ENCODE results near the gene HSD17B8. TPM values are rescaled to one million over a fixed set of nuclear protein-coding genes. Genes with fewer than 3 reads are reported as not detected.

Gene HSD17B8
- total and polyA plus RNA-seq, 2 experiments from 2014 or later: 4.3 to 8.9 TPM

DNA sequence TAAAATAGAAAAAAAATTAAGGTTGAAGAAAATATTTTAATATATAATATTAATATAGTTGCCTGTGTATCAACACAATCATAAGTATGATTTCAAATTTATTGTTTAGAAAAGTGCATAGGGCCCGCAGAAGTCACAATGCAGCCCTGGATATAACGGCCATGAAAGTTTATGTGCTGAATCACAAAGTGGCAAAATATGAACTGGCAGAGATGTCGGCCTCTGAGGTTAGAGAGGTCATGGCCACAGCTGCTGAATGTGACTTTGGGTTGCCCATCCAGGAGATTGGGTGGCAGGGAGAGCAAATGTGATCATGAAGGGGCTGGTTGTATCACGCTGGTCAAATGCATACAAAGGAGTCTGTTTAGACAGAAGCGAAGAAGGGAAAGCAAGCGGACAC lies 47.9 kb upstream of the HSD17B8 start (continued):
- TF ChIP-seq, protein P1, sequence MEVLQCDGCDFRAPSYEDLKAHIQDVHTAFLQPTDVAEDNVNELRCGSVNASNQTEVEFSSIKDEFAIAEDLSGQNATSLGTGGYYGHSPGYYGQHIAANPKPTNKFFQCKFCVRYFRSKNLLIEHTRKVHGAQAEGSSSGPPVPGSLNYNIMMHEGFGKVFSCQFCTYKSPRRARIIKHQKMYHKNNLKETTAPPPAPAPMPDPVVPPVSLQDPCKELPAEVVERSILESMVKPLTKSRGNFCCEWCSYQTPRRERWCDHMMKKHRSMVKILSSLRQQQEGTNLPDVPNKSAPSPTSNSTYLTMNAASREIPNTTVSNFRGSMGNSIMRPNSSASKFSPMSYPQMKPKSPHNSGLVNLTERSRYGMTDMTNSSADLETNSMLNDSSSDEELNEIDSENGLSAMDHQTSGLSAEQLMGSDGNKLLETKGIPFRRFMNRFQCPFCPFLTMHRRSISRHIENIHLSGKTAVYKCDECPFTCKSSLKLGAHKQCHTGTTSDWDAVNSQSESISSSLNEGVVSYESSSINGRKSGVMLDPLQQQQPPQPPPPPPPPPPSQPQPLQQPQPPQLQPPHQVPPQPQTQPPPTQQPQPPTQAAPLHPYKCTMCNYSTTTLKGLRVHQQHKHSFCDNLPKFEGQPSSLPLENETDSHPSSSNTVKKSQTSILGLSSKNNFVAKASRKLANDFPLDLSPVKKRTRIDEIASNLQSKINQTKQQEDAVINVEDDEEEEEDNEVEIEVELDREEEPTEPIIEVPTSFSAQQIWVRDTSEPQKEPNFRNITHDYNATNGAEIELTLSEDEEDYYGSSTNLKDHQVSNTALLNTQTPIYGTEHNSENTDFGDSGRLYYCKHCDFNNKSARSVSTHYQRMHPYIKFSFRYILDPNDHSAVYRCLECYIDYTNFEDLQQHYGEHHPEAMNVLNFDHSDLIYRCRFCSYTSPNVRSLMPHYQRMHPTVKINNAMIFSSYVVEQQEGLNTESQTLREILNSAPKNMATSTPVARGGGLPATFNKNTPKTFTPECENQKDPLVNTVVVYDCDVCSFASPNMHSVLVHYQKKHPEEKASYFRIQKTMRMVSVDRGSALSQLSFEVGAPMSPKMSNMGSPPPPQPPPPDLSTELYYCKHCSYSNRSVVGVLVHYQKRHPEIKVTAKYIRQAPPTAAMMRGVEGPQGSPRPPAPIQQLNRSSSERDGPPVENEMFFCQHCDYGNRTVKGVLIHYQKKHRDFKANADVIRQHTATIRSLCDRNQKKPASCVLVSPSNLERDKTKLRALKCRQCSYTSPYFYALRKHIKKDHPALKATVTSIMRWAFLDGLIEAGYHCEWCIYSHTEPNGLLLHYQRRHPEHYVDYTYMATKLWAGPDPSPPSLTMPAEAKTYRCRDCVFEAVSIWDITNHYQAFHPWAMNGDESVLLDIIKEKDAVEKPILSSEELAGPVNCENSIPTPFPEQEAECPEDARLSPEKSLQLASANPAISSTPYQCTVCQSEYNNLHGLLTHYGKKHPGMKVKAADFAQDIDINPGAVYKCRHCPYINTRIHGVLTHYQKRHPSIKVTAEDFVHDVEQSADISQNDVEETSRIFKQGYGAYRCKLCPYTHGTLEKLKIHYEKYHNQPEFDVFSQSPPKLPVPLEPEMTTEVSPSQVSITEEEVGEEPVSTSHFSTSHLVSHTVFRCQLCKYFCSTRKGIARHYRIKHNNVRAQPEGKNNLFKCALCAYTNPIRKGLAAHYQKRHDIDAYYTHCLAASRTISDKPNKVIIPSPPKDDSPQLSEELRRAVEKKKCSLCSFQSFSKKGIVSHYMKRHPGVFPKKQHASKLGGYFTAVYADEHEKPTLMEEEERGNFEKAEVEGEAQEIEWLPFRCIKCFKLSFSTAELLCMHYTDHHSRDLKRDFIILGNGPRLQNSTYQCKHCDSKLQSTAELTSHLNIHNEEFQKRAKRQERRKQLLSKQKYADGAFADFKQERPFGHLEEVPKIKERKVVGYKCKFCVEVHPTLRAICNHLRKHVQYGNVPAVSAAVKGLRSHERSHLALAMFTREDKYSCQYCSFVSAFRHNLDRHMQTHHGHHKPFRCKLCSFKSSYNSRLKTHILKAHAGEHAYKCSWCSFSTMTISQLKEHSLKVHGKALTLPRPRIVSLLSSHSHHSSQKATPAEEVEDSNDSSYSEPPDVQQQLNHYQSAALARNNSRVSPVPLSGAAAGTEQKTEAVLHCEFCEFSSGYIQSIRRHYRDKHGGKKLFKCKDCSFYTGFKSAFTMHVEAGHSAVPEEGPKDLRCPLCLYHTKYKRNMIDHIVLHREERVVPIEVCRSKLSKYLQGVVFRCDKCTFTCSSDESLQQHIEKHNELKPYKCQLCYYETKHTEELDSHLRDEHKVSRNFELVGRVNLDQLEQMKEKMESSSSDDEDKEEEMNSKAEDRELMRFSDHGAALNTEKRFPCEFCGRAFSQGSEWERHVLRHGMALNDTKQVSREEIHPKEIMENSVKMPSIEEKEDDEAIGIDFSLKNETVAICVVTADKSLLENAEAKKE (CRISPR knock-in tag; IDR thresholded peaks at IDR 0.05): no peak
- TF ChIP-seq ZNF114 (CRISPR knock-in tag; IDR thresholded peaks at IDR 0.05) (no peak), STAT1 (IDR thresholded peaks at IDR 0.05; ENCODE audit: unreplicated experiment) (no peak)

DNA sequence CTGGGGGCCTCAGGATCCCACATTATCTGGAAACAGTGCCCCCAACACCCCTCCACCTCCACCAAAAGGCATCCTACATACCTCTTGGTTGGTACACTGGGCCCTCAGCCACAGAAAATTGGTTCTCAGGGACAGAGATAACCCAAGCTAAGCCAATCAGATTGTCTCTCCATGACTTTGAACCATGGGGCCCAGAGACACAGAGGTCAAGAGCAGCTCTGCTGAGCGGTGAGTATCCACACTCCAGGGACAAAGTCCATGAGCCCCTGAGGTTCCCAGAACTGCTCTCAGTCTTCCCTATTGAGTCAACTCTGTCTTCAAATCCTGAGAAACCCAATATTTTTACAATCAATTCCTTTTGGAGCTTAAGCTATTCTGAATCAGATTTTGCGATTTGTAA lies 47.5 kb upstream of the HSD17B8 start:
- H2AFZ ChIP-seq: no peak overlapping the region
- ATAC-seq (no peak), DNase-seq (ENCODE audit: low spot score) (no peak)
- H3K4me3 ChIP-seq: no peak overlapping the region
- no peaks in the 10 kb centered on the region for H3K9me2 ChIP-seq (ENCODE audit: insufficient read depth)
- H3K27ac ChIP-seq (ENCODE audit: low read depth): no peak overlapping the region
- no peaks in the 10 kb centered on the region for H3K36me3 ChIP-seq (ENCODE audit: insufficient read depth)
- peaks cover 7% of the 10 kb centered on the region for H3K4me1 ChIP-seq (ENCODE audit: insufficient read depth)
- Mint-ChIP-seq H3K27me3 (ENCODE audit: insufficient read depth, low read depth, poor library complexity) (peaks cover 13% of the 10 kb centered on the region), H3K4me3 (no peak overlapping the region), H3K27ac (no peak overlapping the region), H3K4me1 (peaks cover 11% of the 10 kb centered on the region), H3K9me3 (peaks cover 8% of the 10 kb centered on the region), H3K36me3 (ENCODE audit: low read depth) (peaks cover 7% of the 10 kb centered on the region; the same call in 2 of the 3 replicates)
- H4K20me1 ChIP-seq (replicated peaks; ENCODE audit: insufficient read depth): no peaks in the 10 kb centered on the region
- H3K4me2 ChIP-seq: no peak overlapping the region
- H3F3A ChIP-seq (replicated peaks; ENCODE audit: low read depth): 0 out of 2 replicates have a peak, but pooled peaks cover 3% of the 10 kb centered on the region
- no peaks in the 10 kb centered on the region for H3K79me2 ChIP-seq (replicated peaks; ENCODE audit: insufficient read depth)
- TF ChIP-seq ZNF114 (CRISPR knock-in tag; IDR thresholded peaks at IDR 0.05) (no peak), EZH2phosphoT487 (IDR thresholded peaks at IDR 0.05; ENCODE audit: unreplicated experiment) (no peak), STAT1 (IDR thresholded peaks at IDR 0.05; ENCODE audit: unreplicated experiment) (no peak), CREB1 (CRISPR knock-in tag; IDR thresholded peaks at IDR 0.05; ENCODE audit: low read depth) (no peak)
- TF ChIP-seq, protein P2, sequence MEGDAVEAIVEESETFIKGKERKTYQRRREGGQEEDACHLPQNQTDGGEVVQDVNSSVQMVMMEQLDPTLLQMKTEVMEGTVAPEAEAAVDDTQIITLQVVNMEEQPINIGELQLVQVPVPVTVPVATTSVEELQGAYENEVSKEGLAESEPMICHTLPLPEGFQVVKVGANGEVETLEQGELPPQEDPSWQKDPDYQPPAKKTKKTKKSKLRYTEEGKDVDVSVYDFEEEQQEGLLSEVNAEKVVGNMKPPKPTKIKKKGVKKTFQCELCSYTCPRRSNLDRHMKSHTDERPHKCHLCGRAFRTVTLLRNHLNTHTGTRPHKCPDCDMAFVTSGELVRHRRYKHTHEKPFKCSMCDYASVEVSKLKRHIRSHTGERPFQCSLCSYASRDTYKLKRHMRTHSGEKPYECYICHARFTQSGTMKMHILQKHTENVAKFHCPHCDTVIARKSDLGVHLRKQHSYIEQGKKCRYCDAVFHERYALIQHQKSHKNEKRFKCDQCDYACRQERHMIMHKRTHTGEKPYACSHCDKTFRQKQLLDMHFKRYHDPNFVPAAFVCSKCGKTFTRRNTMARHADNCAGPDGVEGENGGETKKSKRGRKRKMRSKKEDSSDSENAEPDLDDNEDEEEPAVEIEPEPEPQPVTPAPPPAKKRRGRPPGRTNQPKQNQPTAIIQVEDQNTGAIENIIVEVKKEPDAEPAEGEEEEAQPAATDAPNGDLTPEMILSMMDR (conservative IDR thresholded peaks at IDR 0.05; ENCODE audit: low read depth in 2 of 2): no peak
- TF ChIP-seq, protein P3, sequence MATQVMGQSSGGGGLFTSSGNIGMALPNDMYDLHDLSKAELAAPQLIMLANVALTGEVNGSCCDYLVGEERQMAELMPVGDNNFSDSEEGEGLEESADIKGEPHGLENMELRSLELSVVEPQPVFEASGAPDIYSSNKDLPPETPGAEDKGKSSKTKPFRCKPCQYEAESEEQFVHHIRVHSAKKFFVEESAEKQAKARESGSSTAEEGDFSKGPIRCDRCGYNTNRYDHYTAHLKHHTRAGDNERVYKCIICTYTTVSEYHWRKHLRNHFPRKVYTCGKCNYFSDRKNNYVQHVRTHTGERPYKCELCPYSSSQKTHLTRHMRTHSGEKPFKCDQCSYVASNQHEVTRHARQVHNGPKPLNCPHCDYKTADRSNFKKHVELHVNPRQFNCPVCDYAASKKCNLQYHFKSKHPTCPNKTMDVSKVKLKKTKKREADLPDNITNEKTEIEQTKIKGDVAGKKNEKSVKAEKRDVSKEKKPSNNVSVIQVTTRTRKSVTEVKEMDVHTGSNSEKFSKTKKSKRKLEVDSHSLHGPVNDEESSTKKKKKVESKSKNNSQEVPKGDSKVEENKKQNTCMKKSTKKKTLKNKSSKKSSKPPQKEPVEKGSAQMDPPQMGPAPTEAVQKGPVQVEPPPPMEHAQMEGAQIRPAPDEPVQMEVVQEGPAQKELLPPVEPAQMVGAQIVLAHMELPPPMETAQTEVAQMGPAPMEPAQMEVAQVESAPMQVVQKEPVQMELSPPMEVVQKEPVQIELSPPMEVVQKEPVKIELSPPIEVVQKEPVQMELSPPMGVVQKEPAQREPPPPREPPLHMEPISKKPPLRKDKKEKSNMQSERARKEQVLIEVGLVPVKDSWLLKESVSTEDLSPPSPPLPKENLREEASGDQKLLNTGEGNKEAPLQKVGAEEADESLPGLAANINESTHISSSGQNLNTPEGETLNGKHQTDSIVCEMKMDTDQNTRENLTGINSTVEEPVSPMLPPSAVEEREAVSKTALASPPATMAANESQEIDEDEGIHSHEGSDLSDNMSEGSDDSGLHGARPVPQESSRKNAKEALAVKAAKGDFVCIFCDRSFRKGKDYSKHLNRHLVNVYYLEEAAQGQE (IDR thresholded peaks at IDR 0.05; ENCODE audit: unreplicated experiment): no peak
- H3K27me3 ChIP-seq (ENCODE audit: insufficient read depth): peaks cover 8% of the 10 kb centered on the region

All from GM23338 (cell line).